ENCODE measurements around the gene FOS.

GRCh38 chr14:75323571-75323970 is 44.9 kb downstream of the FOS start:
- TF ChIP-seq CTCF (IDR thresholded peaks at IDR 0.05) (no peak), POLR2A (IDR thresholded peaks at IDR 0.05) (no peak)
